ENCODE results near the gene TEX9. TPM values are rescaled to one million over a fixed set of nuclear protein-coding genes. Genes with fewer than 3 reads are reported as not detected.

TEX9 gene
- total RNA-seq, 1 experiment from 2014 or later: 8.4 TPM

- no peaks in the 10 kb centered on the region; a peak in 2 of 5 replicates for H3K9me3 Mint-ChIP-seq
Observed at GRCh38 chr15:56475351-56475750, 110.1 kb downstream of the TEX9 start.

More at GRCh38 chr15:56475351-56475750, 110.1 kb downstream of the TEX9 start:
- H3T11ph ChIP-seq (ENCODE audit: low read length): no peak overlapping the region
- H3K27ac Mint-ChIP-seq: no peak overlapping the region
- no peak overlapping the region for H3K4ac ChIP-seq (ENCODE audit: low read depth, low read length)
- no peak overlapping the region for H4K91ac ChIP-seq (ENCODE audit: insufficient read length, low read depth, low read length)
- H3K79me1 ChIP-seq (ENCODE audit: insufficient read depth, low read depth, low read length, poor library complexity, severe bottlenecking): no peaks in the 10 kb centered on the region
- H2AK5ac ChIP-seq (ENCODE audit: insufficient read length, low read length): no peak overlapping the region
- no peak overlapping the region for H2BK20ac ChIP-seq (ENCODE audit: low read depth, low read length, poor library complexity, severe bottlenecking)
- 0 out of 2 replicates have a peak overlapping the region, but pooled peaks have one; percentile 13 for H2BK15ac ChIP-seq (ENCODE audit: low read depth, low read length)
- no peaks in the 10 kb centered on the region for H3K9me3 ChIP-seq (ENCODE audit: control insufficient read depth, low read depth, low read length)
- H3K4me2 ChIP-seq (ENCODE audit: insufficient read depth, insufficient read length, low read length): no peak overlapping the region
- no peak overlapping the region for H3K27ac ChIP-seq (ENCODE audit: insufficient read length, low read depth, low read length)
- no peak overlapping the region for H2BK120ac ChIP-seq (ENCODE audit: low read depth, low read length, poor library complexity, severe bottlenecking)
- H3K56ac ChIP-seq (ENCODE audit: insufficient read length, low read depth, low read length): no peak overlapping the region
- no peak overlapping the region for H3K9ac ChIP-seq (ENCODE audit: extremely low read depth, insufficient read length, low read length)
- no peak overlapping the region for H2AFZ ChIP-seq (ENCODE audit: low read length)
- no peak overlapping the region for H3K4me3 Mint-ChIP-seq
- H3K4me1 ChIP-seq (ENCODE audit: insufficient read depth, low read length): no peaks in the 10 kb centered on the region
- no peak for TF ChIP-seq CTCF (conservative IDR thresholded peaks at IDR 0.05)
- no peak overlapping the region for H4K8ac ChIP-seq (replicated peaks; ENCODE audit: insufficient read length, low read depth, low read length)
- no peaks in the 10 kb centered on the region; a peak in 1 of 7 replicates for H3K36me3 Mint-ChIP-seq (ENCODE audit: insufficient read depth in 1 of 3, low read depth in 3 of 3)
- no peak overlapping the region for H2BK5ac ChIP-seq (ENCODE audit: insufficient read length, low read length)
- H3K79me2 ChIP-seq (ENCODE audit: insufficient read depth, low read length): no peaks in the 10 kb centered on the region
- H2BK12ac ChIP-seq (ENCODE audit: insufficient read length, low read depth, low read length): no peak overlapping the region
- no peak overlapping the region for H4K5ac ChIP-seq (ENCODE audit: insufficient read length, low read depth, low read length)
- no peak overlapping the region for H3K18ac ChIP-seq (ENCODE audit: insufficient read length, low read depth, low read length)
- H3K4me1 Mint-ChIP-seq: no peaks in the 10 kb centered on the region
- no peak overlapping the region for H3K23ac ChIP-seq (ENCODE audit: insufficient read length, low read depth, low read length)
- no peaks in the 10 kb centered on the region for H4K20me1 ChIP-seq (ENCODE audit: control insufficient read depth, insufficient read depth, insufficient read length)
- no peak overlapping the region for H3K14ac ChIP-seq (ENCODE audit: insufficient read depth, low read length)
- no peak for DNase-seq
- no peaks in the 10 kb centered on the region for H3K27me3 ChIP-seq (ENCODE audit: insufficient read depth, low read length)
- H3K23me2 ChIP-seq (ENCODE audit: insufficient read length, low read depth, low read length, poor library complexity, severe bottlenecking): no peaks in the 10 kb centered on the region
- H3K27me3 Mint-ChIP-seq (ENCODE audit: low read depth): peaks cover 5% of the 10 kb centered on the region; the same call in 1 of the 2 replicates

Other genes starting within 250 kb of the TEX9 start
- gene RFX7, start 121.5 kb upstream of the TEX9 start, total RNA-seq (2021): 40.4 and 43.4 TPM in 2 replicates
- 4.2 and 4.3 TPM in 2 replicates for gene MNS1, start 99.7 kb downstream of the TEX9 start, total RNA-seq (2021)